VCaP (cell line): Measurements from ENCODE around the gene SAFB.

ENCODE experiments used
- H3K27ac ChIP-seq: fragments of 450-650 bp; 2 replicates; pipeline ENCODE4 v1.5.1; 2017
- TF ChIP-seq, protein P1 (sequence below): fragments of 450-650 bp; conservative IDR thresholded peaks from 2 replicates; pipeline ENCODE4 v1.5.1; 2017; ENCODE audit warnings: mild to moderate bottlenecking, moderate library complexity

The SAFB gene

DNA sequence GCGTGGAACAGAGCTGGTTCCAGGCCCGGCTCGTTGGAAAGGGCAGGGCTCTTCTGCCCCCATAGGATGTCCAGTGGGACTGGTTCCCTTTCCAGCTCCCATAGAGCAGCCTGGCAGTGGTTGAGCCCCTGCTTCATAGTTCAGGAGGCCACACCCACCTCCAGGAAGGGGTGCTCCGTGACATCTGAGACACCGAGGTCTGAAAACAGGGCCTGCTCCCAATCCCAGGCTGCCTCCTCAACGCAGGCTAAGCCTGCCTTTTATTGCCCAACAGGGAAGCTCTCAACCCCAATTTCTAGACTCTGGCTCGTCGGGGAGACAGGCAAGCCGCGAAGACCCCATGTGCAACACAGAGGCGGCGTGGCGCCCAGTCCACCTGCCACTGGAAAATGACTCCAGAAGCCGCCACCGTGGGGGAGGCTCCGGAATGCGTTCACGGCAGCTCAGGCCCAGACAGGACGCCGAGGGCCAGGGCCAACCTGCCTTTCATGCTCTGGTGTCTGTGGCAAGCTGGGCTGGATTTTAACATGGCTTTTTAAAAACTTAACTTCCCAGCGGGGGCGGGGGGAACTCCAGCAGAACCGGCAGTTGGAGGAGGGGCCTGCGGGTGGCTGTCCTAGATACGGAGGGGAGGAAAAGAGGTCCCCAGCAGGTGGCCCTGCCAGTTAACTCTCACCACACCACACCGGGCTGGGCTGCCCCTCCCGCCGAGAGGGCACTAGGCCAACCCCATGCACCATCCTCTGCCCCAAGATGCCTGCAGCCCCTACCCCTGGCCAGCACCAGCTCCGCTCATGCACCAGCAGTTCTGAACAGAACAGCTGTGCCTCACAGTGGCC lies 37.2 kb upstream of the SAFB start:
- TF ChIP-seq, protein P1, sequence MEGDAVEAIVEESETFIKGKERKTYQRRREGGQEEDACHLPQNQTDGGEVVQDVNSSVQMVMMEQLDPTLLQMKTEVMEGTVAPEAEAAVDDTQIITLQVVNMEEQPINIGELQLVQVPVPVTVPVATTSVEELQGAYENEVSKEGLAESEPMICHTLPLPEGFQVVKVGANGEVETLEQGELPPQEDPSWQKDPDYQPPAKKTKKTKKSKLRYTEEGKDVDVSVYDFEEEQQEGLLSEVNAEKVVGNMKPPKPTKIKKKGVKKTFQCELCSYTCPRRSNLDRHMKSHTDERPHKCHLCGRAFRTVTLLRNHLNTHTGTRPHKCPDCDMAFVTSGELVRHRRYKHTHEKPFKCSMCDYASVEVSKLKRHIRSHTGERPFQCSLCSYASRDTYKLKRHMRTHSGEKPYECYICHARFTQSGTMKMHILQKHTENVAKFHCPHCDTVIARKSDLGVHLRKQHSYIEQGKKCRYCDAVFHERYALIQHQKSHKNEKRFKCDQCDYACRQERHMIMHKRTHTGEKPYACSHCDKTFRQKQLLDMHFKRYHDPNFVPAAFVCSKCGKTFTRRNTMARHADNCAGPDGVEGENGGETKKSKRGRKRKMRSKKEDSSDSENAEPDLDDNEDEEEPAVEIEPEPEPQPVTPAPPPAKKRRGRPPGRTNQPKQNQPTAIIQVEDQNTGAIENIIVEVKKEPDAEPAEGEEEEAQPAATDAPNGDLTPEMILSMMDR = no peak
- H3K27ac ChIP-seq = no peak overlapping the region

DNA sequence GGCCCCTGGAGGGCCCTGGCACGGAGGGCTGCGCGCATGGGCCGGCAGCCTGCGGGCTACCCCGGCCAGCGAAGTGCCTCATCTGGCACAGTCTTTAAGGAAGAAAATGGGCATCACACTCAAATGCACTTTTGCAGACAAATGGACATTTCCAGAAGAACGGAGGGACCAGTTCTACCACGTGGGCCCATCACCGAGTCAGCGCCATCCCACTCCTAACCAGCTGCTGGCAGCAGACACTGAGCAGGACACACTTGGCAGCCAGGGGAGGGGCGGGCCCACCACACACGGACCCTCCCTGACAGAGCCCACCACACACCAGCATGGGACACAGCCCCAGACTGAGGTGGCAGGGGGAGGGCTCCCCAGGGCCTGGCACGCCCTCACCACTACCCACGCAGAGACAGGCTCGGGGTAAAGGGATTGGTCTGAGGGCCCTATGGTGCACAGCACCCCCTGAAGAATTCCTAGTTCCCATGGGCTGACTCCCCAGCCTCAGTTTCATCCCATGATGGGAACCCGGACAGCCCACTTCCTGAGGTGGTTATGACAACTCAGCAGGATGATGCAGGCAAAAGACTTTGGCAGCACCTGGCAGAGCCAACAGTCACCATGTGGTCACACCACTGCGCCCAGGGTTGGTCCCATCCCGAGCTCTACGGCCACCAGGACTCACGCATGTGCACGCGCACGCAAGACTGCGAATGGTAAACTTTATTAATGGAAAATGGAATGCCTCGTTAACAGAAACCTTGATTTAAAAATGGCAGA lies 36.4 kb upstream of the SAFB start:
- H3K27ac ChIP-seq = no peak overlapping the region
- TF ChIP-seq, protein P1 = no peak

DNA sequence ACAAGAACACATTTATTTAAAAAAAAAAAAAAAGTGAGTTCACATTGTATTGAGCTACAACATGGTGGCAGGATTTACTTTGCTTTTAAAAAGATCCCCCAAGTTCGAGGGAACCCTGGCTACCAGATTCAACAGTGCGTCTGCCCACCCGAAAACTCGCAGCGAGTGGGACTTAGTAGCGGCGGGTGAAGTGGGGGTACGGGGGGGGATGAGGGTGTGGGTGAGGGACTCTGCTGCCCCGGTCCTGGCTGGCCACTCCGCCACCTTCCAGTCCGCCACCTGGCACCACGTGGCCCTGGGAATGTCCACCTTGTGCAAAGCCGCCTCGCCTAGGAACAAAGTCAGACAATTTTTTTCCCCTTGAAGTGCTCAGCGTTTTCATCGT lies 35.8 kb upstream of the SAFB start:
- TF ChIP-seq, protein P1 = no peak
- no peak overlapping the region for H3K27ac ChIP-seq

DNA sequence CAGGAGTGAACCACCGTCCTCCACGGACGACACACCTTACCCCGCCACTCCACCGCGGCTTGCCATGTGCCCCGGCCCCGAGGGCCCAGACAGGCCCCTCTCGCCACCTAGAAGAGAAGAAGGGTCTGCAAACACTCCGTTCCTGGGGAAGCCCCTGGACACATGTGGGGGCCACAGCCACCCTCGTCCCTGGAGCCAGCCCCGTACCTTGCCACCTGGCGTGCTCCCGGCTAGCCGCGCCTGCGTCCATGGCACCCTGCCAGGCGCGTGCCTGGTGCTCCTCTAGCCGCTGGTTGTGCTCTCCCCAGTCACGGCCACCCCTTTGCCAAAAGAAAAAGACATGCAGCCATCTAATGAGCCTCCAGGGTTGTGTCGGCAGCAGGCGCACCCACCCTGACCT lies 35.2 kb upstream of the SAFB start:
- no peak overlapping the region for H3K27ac ChIP-seq

DNA sequence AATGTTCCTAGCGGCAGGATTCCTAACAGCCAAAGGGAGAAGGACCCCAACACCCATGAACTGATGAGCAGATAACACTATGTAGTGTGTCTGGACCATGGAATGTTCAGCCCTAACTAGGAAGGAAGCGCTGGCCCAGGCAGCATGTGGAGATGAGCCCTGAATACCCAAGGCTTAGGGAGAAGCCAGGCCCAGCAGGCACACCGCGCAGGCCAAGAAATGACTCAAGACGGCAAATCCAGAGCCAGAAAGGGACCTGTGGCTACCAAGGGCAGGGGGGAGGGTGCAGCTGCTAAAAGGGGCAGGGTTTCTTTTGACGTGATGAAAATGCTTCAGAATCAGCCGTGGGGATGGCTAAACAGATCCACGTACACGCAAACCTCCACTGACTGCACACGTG lies 34.4 kb upstream of the SAFB start:
- H3K27ac ChIP-seq = no peak overlapping the region
- TF ChIP-seq, protein P1 = no peak

More for the DNA sequence above, 35.2 kb upstream of the SAFB start:
- TF ChIP-seq, protein P1 = no peak

DNA sequence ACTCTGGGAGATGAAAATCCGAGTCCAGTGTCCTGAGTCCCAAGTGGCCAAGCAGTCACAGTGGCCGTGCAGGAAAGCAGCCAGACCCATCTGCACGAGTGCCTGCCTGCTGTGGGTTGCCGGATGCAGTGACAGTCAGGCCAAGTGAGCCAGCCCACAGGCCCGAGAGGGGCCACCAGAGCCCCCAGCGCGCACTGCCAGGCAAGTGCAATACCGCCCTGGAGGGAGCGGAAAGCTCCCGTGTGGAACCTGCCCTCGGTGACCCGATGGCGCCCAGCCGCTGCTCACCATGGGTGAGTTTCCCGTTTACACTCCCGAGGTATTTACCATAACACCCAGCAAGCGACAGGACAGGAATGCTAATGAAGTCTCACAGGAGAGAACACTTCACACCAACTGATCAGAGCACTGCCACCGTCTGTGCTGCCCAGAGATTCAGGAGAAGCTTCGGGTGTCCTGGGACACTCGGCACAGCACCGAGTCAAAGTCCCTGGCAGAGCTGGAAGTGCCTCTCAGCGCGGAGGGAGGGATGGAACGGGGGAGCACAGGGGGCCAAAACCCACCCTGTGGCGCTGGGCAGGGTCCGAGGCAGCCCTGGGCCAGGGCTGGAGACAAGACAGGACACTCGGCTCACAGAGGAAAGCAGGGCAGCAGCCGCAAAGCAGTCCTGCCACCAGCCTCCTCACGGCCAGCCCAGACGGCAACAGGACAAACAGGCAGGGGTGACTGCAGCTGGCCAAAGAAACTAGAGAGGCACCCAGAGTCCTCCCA lies 33.8 kb upstream of the SAFB start:
- TF ChIP-seq, protein P1 = no peak
- no peak overlapping the region for H3K27ac ChIP-seq
